IMR-90 (cell line): ENCODE results near the gene VWDE. TPM values are rescaled to one million over a fixed set of nuclear protein-coding genes. Genes with fewer than 3 reads are reported as not detected.

ENCODE experiments used
- ATAC-seq: fragments of 200-7000 bp; cut with Tn5 transposase; 2 replicates; pipeline ENCODE4 v1.9.1; 2020; ENCODE audit warnings: low read depth, mild to moderate bottlenecking, moderate library complexity
- BruUV-seq: library from RNA; stranded (reverse); fragments of 400-500 nt; replicated peaks from 2 replicates; lab custom pipeline; 2021; lab: Mats Ljungman, UMichigan
- CTCF ChIA-PET: fragments of 300-600 bp; formaldehyde crosslinking; extraction: SDS; loops from one replicate; lab custom pipeline; 2021; ENCODE audit warnings: antibody characterized with exemption; lab: Yijun Ruan, JAX
- POLR2A ChIA-PET: fragments of 300-600 bp; sonication (Branson Sonifier 250); formaldehyde crosslinking; loops from one replicate; lab custom pipeline; 2022; ENCODE audit warnings: antibody characterized with exemption; ENCODE audit not compliant: unreplicated experiment; lab: Charles Lee
- DNase-seq: peaks from one replicate; pipeline ENCODE4 v3.0.0; 2013
- H2AFZ ChIP-seq: replicated peaks from 2 replicates; pipeline ENCODE3; 2013; ENCODE audit warnings: low read length, mild to moderate bottlenecking; ENCODE audit not compliant: poor library complexity
- H2AK5ac ChIP-seq: 2 replicates; pipeline ENCODE4 v1.6.1; 2013; ENCODE audit warnings: low read depth, low read length, inconsistent platforms
- H2AK9ac ChIP-seq: replicated peaks from 2 replicates; pipeline ENCODE3; 2013; ENCODE audit warnings: mild to moderate bottlenecking, low read depth, low read length, moderate library complexity; ENCODE audit not compliant: poor library complexity
- H2BK120ac ChIP-seq: 2 replicates; pipeline ENCODE4 v1.6.1; 2013; ENCODE audit warnings: low read depth, low read length, inconsistent platforms
- H2BK15ac ChIP-seq: 3 replicates; pipeline ENCODE4 v1.6.1; 2013; ENCODE audit warnings: low read depth, low read length, inconsistent platforms
- H2BK20ac ChIP-seq: 2 replicates; pipeline ENCODE4 v1.6.1; 2013; ENCODE audit warnings: low read depth, mild to moderate bottlenecking, inconsistent platforms, low read length, moderate library complexity
- H2BK5ac ChIP-seq: 2 replicates; pipeline ENCODE4 v1.6.1; 2013; ENCODE audit warnings: mild to moderate bottlenecking, low read depth, low read length, inconsistent platforms; ENCODE audit not compliant: poor library complexity, severe bottlenecking
- H3K14ac ChIP-seq: replicated peaks from 2 replicates; pipeline ENCODE4 v1.6.1; 2013; ENCODE audit warnings: low read depth, low read length, inconsistent platforms
- H3K18ac ChIP-seq: 2 replicates; pipeline ENCODE4 v1.6.1; 2013; ENCODE audit warnings: low read depth, low read length, control low read depth
- H3K23ac ChIP-seq: 2 replicates; pipeline ENCODE4 v1.6.1; 2013; ENCODE audit warnings: low read depth, low read length, inconsistent platforms
- H3K27ac ChIP-seq: 2 replicates; pipeline ENCODE4 v1.5.1; 2013; ENCODE audit warnings: mild to moderate bottlenecking, control low read depth, low read length; ENCODE audit not compliant: insufficient read depth
- H3K27me3 ChIP-seq: 2 replicates; pipeline ENCODE4 v1.6.1; 2013; ENCODE audit warnings: low read length; ENCODE audit not compliant: control insufficient read depth, insufficient read depth
- H3K36me3 ChIP-seq: 2 replicates; pipeline ENCODE4 v1.6.1; 2013; ENCODE audit warnings: low read length, mixed read lengths; ENCODE audit not compliant: control insufficient read depth, insufficient read depth
- H3K4ac ChIP-seq: 2 replicates; pipeline ENCODE4 v1.6.1; 2013; ENCODE audit warnings: low read depth, low read length, inconsistent platforms
- H3K4me1 ChIP-seq: 2 replicates; pipeline ENCODE4 v1.6.1; 2013; ENCODE audit warnings: low read length, mixed read lengths; ENCODE audit not compliant: control insufficient read depth, insufficient read depth
- H3K4me2 ChIP-seq: 2 replicates; pipeline ENCODE4 v1.6.1; 2013; ENCODE audit warnings: low read depth, mild to moderate bottlenecking, control low read depth, low read length, moderate library complexity
- H3K4me3 ChIP-seq: 2 replicates; pipeline ENCODE4 v1.5.1; 2013; ENCODE audit warnings: low read depth, mild to moderate bottlenecking, control low read depth, low read length, moderate library complexity; ENCODE audit not compliant: insufficient read depth
- H3K56ac ChIP-seq: 2 replicates; pipeline ENCODE4 v1.6.1; 2013; ENCODE audit warnings: low read length, inconsistent platforms; ENCODE audit not compliant: insufficient read depth; ENCODE audit errors: extremely low read depth
- H3K79me1 ChIP-seq, 2 experiments: 2 replicates each; pipeline ENCODE4 v1.6.1; 2013; ENCODE audit warnings: low read length in 2 of 2, inconsistent platforms in 1 of 2, low read depth in 1 of 2
- H3K9ac ChIP-seq: 2 replicates; pipeline ENCODE4 v1.6.1; 2013; ENCODE audit warnings: low read depth, low read length, control low read depth
- H3K9me1 ChIP-seq: 2 replicates; pipeline ENCODE4 v1.6.1; 2013; ENCODE audit warnings: low read length, inconsistent platforms; ENCODE audit not compliant: insufficient read depth
- H3K9me3 ChIP-seq: 2 replicates; pipeline ENCODE4 v1.6.1; 2013; ENCODE audit warnings: low read length; ENCODE audit not compliant: control insufficient read depth, insufficient read depth
- H4K20me1 ChIP-seq: 2 replicates; pipeline ENCODE4 v1.6.1; 2013; ENCODE audit warnings: low read length, inconsistent platforms; ENCODE audit not compliant: insufficient read depth
- H4K5ac ChIP-seq: 2 replicates; pipeline ENCODE4 v1.6.1; 2013; ENCODE audit warnings: mild to moderate bottlenecking, low read depth, low read length, control low read depth
- H4K8ac ChIP-seq, 2 experiments: 2 replicates each; pipeline ENCODE4 v1.6.1; 2013; ENCODE audit warnings: low read depth in 2 of 2, low read length in 2 of 2, control low read depth in 1 of 2, inconsistent platforms in 1 of 2
- H4K91ac ChIP-seq: 2 replicates; pipeline ENCODE4 v1.6.1; 2013; ENCODE audit warnings: low read depth, low read length, inconsistent platforms; ENCODE audit not compliant: insufficient read depth
- NFE2L2 ChIP-seq: fragments of 150-350 bp; IDR thresholded peaks from 2 replicates; pipeline ENCODE4 v1.6.1; 2016; ENCODE audit warnings: low read depth, mild to moderate bottlenecking, low read length
- WGBS, 2 experiments: methylation state at CpG; one replicate each; pipeline versions ENCODE4 v1.1.5 to v1.1.7; 2013; ENCODE audit warnings: missing lambda C conversion rate in 2 of 2; ENCODE audit not compliant: insufficient read length in 1 of 2; ENCODE audit errors: extremely low coverage in 2 of 2; 5-methylcytosine and 5-hydroxymethylcytosine counted together
- dilution Hi-C: fragments of 300-500 bp; cut with HindIII; formaldehyde crosslinking; loops from one replicate; pipeline ENCODE4 v1.14.3; 2018; ENCODE audit warnings: low sequenced_read_pairs; ENCODE audit not compliant: unreplicated experiment
- in situ Hi-C: fragments of 300-500 bp; cut with MboI; formaldehyde crosslinking; loops from 3 replicates; pipeline ENCODE4 v1.14.3; 2019; ENCODE audit warnings: low sequenced_read_pairs, inconsistent platforms, mixed read lengths
- intact Hi-C: fragments of 100-400 bp; cut with micrococcal nuclease; formaldehyde crosslinking; loops from 2 replicates; pipeline ENCODE4 v1.10.0; 2022
- polyA plus RNA-seq, 3 experiments: library from polyadenylated mRNA; depleted of rRNA; stranded (reverse); fragments of >200 nt; gene quantifications; 2 replicates each; pipeline ENCODE4 v1.2.3, GENCODE V29; 2012; ENCODE audit warnings: low replicate concordance in 1 of 3
- total RNA-seq: library from RNA; depleted of rRNA; stranded (reverse); fragments of >200 nt; gene quantifications from 2 replicates; pipeline ENCODE4 v1.2.3, GENCODE V29; 2012

VWDE gene
- total and polyA plus RNA-seq, 2 of the 4 experiments (the other 2 are of a cell fraction) = 0.05 to 0.18 TPM

- H2BK120ac ChIP-seq = no peak overlapping the region
- no peaks in the 10 kb centered on the region for H4K20me1 ChIP-seq
- no peak overlapping the region for H2BK15ac ChIP-seq
- H4K5ac ChIP-seq = no peak overlapping the region
- in situ Hi-C loops = no loop called here
- H2BK5ac ChIP-seq = no peak overlapping the region
- no peak overlapping the region for H3K9ac ChIP-seq
- no peak for ATAC-seq
- ChIA-PET CTCF (interaction anchor here (0.6 kb wide), 2 partner anchors 41 to 226 kb away, joined by 3 to 5 read pairs; no protein-coding TSS in a partner anchor), POLR2A (no interaction called here)
- H4K8ac ChIP-seq = no peak overlapping the region
- no peak overlapping the region for H3K4ac ChIP-seq
- H3K18ac ChIP-seq = no peak overlapping the region
- no peak overlapping the region for H2AK9ac ChIP-seq
- H3K36me3 ChIP-seq = no peaks in the 10 kb centered on the region
- no peaks in the 10 kb centered on the region for H3K79me1 ChIP-seq
- DNase-seq = no peak
- H3K27me3 ChIP-seq = no peaks in the 10 kb centered on the region
- no peak overlapping the region for H3K4me2 ChIP-seq
- H2AFZ ChIP-seq = no peak overlapping the region
- no peak overlapping the region for H2AK5ac ChIP-seq
- intact Hi-C loops = no loop called here
- dilution Hi-C loops = no loop called here
- H3K27ac ChIP-seq = no peak overlapping the region
- no peak overlapping the region for H3K56ac ChIP-seq
- no peak for TF ChIP-seq NFE2L2
- H3K4me1 ChIP-seq = no peaks in the 10 kb centered on the region
- H3K9me3 ChIP-seq = no peaks in the 10 kb centered on the region
- H4K91ac ChIP-seq = no peak overlapping the region
- no CpG with 5 or more reads among the region's 1 CpG for WGBS, 2 experiments
- BruUV-seq = no TSS peak
- no peaks in the 10 kb centered on the region for H3K9me1 ChIP-seq
- no peak overlapping the region for H2BK20ac ChIP-seq
- no peak overlapping the region for H3K23ac ChIP-seq
- H3K4me3 ChIP-seq = no peak overlapping the region
- no peak overlapping the region for H3K14ac ChIP-seq
Observed at GRCh38 chr7:12290761-12291160, 112.9 kb downstream of the VWDE start.
